HG03064 (cell line): ENCODE data around the gene MMP17.

Source experiments
- ATAC-seq: cut with Tn5 transposase; IDR thresholded peaks from one replicate; pipeline ENCODE4 v1.9.1; 2021; ENCODE audit warnings: low read depth; ENCODE audit not compliant: unreplicated experiment

The MMP17 gene

DNA sequence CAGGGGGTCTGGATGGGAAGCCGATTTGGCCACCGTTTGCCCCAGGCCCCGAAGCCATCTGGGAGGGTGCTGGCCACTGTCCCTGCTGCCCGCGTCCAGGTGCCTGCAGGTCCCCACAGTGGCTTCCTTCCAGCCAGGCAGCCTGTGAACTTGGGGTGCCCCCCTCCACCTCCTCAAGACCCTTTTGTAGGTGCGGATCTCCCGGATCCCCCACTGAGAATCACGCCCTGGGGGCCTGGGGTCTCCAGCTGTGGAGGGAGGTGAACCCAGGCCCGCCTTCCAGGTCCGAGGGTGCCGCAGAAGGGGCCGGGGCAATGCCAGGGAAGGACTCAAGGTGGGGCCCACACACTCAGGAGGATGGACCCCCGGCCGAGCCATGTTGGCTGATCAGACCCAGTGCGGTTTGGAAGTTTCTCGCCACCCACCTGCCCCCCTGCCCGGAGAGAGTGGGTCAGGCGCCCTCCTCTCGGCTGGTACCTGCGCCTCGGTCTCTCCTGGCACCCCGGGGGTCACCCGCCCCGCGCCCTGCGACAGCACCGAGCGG, 1.7 kb downstream of the MMP17 start:
- ATAC-seq, result no peak

DNA sequence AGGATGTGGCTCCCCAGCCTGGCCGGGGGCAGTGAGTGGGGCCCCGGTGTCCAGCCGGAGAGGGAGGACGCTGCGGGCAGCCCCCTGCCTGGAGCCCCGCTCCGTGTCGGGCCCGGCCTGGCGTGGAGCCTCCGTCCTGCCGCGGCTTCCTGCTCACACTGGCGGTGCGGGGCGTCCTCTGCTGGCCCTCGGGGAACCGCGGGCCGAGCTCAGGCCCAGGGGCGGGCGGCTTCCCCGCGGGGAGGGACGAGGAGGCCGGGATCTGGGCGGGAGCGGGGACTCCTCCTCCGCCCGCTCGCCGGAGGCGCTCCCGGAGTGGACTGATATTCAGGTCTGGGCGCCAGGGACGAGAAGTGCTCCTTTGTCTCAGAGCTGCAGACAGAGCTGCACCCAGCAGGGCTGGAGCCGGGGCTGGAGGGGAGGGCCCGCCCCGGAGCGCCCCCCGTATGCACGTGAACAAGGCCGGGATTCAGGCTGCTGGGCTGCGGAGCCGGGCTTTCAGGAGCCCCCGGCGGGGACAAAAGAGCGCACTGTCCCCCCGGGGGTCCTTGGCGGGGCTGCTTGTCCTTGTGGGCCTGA, 2.2 kb downstream of the MMP17 start:
- no peak for ATAC-seq

DNA sequence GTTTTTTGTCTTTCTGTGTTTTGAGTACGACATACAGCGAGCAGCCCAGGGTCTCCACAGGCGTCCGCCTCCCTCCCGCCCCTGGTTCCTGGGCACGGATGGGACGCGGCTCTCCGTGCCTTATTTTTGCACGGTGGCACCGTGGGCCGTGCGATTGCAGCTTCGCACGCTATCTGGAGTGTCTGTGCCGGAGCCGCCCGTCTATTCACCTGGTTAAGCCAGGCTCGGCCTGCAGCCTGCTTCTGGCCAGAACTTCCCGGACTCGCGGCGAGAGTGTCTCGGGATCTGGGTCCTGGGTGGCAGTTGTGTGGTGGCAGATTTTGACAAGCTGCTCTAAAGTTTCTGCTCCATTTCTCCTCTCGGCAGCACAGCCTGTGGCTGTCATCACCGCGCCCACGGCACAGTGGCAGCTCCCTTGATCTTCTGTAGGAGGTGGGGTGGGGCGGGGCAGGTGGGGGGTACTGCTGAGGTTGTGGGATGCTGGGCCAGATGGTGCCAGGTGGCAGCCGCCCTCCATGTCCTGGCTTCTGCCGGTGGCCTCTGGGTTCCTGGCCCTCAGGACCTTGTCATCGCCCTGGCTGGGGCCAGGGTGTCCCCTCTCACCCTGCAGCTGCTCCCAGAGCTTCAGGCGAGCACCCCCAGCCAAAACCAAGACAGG, 2.9 kb downstream of the MMP17 start:
- ATAC-seq, result no peak

DNA sequence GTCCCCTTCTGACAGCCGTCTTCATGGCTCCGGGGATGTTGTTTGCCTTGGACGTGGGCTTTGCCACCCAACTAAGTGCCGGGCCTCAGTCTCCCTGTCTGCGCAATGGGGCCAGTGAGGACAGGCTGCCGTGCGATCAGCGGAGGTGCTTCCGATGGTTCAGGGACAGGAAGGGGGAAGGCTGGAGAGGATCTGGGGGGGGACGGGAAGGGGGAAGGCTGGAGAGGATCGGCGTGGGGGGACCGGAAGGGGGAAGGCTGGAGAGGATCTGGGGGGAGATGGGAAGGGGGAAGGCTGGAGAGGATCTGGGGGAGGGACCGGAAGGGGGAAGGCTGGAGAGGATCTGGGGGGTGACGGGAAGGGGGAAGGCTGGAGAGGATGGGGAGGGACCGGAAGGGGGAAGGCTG, 3.4 kb downstream of the MMP17 start:
- ATAC-seq, result no peak

DNA sequence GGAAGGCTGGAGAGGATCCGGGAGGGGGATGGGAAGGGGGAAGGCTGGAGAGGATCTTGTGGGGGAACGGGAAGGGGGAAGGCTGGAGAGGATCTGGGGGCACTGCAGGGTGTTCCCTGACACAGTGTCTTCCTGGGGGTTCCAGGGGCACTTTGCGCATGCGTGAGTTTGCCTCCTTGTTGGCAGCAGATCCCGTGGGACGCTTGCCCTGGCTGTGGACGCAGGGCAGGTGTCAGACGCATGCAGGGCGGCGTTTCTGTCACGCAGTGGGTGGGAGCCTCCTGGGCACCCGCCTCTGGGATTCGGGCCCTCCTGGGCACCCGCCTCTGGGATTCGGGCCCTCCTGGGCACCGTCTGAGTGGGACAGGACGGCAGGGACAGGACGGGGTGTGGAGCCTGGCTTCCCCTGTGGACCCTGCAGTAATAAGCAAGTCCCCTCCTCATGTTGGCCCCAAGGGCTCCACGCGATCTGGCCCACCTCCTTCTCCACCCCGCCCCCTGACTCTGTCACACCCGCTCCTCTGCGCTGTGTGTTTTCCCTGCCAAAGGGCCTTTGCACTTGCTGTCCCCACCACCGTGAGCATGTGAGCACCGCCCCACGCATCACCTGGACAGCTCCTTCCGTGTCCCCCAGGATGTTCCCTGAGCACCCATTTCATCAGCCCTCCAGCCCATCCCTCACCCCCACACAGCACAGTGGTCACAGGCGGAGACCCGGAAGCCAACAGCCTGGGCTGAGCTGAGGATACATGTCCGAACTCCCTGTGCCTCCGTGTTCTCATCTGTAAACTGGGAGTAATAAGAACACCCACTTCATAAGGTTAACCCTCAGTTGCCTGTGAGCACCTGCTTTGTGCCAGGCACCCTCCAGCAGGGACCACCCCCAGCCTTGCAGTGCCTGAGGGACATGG, 4.4 kb downstream of the MMP17 start:
- no peak for ATAC-seq

DNA sequence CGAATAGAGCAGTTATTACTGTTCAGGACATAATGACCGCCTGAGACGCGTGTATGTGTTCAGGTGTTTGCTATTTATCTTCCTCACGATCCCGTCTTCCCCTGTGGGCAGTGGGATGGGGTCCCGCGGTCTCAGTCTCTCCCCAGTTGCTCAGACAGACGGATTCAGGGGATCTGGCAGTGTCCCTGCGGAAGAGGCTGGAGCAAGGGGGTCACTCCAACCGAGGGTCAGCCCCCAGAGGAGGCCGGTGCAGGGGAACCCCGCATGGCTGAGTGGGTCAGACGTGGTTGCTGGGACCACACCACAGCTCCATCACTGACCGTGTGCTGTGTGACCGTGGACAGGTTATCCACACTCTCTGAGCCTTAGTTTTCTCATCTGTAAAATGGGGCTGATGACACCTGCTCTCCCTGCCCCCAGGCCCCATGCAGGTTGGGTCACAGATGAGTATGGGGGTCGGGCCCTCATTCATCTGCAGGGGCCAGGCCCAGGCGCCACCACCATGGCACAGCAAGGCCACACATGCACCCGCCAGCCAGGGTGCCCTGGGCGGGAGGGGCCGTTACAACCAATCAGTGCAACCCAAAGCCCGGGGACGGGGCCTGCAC, 5.2 kb downstream of the MMP17 start:
- no peak for ATAC-seq

DNA sequence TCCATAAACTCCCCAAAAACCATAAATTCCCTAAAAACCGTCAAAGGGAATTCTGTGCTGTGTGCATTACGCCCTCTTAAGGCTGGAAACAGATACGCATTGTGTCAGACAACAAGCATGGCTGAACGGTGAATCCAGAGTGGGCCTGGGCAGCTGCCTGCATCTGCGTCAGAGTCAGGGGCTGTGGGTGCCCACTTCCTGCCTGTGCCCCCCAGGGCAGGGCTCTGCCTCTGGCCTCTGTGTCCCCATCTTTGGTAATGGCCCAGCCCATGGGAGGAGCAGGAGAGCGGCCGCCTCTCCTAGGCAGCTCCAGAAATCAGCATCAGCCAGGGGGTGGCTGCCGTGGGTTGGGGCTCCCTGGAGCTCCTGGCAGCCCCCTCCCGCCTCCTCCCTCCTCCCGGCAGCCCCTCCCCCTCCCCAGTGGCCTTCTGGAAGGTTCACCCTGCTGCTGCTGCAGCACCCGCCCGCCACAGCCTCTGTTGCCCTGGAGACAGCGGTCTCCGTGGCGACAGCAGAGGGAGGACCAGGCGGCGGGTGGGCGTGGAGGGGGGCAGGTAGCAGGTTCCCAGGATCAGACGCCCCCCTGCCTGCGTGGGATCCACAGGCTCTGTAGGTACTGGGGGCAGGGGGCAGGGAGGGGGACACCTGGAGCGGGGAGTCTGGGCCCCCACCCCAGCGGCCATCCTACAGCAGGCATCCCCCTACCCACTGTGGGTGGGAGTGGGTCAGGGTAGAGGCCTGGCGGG, 5.9 kb downstream of the MMP17 start:
- no peak for ATAC-seq

DNA sequence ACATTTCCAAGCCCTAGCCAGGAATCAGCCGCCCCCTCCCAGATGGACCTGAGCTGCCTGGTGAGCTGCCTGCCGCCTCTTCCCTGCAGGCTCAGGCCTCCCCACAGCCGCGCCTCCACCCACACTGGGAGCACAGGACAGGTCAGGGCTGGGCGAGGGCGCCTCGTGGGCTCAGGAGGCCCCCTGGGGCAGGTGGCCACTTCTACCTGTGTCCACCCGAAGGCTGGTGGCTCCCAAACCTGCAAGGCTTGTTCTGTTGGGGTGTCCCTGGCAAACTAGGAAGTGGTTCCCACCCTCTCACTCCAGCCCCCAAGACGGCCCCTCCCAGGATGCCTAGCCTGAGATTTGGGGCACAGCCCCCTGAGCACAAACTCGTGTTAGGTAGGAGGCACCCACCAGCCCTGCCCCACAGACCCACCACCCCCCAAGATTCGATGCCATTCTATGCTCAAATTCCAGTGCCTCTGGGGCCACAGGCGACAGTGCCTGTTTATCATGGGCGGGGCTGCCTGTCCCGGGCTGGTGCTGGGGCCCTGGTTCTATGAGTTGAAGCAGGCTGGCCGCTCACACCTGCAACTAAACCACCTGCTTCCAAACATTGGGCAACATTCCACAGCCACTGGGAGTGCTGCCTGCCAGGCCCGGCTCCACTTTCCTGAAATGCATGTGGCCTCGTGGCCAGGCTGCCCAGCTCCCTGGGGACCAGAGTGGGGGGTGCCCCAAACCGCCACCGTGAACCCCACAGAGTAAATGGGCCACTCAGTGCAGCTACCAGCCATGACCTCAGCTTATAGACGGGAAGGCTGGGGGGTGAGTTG, 6.8 kb downstream of the MMP17 start:
- no peak for ATAC-seq

DNA sequence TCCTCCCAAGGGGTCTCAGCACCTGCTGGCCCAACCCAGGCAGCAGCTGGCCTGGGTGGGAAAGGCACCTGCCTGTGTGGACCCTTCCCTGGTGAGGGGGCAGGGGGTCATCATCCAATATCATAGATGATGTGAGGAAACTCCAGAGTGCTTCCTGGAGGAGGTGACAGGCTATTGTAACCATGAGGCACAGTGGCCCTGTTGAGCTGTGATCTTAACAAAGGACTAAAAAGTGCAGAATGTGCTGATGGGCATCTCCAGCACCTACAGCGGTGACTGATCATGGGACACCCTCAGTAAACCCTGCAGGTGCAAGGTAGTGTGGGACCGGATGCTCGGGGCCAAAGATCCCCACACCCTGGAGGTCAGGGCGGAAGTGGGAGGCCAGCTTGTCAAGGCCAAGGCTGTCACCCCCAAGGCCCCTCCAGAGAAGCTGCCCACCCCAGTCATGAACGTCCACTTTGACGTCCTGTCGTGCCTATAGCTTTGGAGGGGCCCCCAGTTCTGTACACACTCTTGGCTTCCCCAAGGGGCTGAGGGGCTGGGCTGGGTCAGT, 7.5 kb downstream of the MMP17 start:
- no peak for ATAC-seq

DNA sequence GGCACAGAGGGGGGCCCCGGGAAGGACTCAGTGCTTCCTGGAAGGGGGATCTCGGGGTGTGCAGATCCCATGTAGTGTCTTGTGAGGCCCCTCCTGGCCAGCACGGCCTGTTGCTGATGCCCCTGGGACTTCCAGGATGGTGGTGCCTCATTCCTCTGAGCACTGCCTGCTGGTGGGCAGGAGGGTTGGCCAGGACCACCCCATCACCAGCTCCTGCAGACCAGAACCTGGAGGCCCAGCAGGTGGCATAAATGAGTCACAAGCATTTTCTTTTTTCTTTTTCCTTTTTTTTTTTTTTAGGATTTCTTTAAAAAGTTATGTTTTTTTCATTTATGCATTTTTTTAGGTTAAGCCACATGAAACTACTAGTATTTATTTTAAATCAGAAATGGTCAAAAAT, 8.0 kb downstream of the MMP17 start:
- ATAC-seq, result no peak

DNA sequence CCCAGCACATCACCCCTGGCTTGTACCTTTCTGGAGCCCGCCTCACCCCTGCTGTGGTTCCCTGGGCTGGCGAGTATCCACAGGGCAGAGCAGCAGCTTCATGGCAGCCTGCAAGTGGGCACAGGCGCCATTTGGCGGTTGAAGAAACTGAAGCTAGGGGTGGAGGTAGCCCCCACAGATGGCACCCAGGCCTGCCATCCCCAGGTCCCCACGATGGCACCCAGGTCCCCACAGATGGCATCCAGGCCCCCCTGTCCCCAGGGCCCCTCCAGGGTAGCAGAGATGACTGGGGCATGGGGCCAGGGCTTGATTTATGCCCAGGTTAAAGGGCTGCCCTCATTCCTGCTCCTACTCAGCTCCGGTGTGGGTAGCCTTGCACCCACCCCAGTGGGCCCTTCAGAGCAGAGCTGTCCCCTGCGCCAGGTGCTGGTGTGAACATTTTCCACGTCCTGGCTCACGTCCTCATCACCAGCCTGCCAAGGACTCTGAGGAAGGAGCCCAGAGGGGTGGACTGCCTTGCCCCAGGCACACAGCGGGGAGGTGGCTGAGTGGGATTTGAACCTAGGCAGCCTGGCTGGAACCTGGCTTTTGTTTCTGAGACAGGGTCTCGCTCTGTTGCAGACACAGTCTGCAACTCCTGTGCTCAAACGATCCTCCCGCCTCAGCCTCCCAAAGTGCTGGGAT, 8.7 kb downstream of the MMP17 start:
- ATAC-seq, result no peak

DNA sequence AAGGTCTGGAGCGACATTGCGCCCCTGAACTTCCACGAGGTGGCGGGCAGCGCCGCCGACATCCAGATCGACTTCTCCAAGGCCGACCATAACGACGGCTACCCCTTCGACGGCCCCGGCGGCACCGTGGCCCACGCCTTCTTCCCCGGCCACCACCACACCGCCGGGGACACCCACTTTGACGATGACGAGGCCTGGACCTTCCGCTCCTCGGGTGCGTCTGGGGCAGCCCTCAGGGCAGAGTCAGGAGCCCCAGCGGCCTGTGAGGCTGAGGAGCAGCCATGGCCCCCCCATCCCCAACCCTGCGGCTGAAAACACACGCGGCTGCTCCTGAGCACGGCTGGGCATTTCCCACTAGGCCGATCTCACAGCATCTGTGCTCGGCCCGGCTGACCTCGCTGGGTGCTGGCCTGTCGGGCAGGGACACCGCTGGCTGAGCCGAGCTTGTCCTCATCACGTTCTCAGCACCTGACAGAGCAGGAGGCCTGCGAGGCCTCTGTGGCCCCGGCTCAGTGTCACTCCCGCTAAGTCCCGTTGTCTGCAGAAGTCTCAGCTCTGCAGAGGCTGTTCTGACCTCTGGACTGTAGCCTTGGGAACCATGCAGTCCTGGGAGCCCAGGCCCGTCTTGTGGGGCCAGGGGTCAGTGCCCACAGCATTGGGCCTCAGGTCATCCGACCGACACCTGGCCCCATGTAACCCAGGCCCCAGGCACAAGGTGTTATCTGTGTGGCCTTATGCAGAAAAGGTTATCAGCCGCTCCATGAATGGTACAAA, 12.6 kb downstream of the MMP17 start:
- ATAC-seq, result no peak

DNA sequence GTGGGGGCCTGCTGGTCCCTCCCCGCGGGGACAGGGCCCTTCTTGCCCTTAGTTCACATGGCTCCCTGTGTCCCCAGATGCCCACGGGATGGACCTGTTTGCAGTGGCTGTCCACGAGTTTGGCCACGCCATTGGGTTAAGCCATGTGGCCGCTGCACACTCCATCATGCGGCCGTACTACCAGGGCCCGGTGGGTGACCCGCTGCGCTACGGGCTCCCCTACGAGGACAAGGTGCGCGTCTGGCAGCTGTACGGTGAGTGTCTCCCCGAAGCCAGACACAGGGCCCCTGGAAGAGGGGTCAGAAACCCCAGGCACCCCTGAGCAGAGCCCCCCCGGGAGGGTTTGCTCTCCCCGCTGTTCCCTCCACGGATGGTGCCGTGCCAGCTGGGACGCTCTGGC, 13.4 kb downstream of the MMP17 start:
- ATAC-seq, result no peak

DNA sequence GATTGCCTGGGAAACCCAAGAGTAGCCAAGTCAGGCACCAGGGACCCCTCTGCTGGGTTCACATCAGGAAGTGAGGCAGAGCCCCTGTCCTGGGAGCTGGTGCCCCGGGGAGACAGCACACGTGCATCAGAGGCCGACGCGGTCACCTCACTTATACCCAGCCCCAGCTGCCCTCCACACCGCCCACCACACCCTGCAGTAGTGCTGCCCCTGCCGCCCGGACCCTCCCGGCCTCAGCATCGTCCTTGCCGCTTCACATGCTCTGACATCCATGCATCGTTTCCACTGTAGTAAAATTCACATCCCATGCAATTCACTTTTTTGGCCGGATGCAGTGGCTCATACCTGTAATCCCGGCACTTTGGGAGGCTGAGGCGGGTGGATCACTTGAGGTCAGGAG, 14.0 kb downstream of the MMP17 start:
- ATAC-seq, result no peak

DNA sequence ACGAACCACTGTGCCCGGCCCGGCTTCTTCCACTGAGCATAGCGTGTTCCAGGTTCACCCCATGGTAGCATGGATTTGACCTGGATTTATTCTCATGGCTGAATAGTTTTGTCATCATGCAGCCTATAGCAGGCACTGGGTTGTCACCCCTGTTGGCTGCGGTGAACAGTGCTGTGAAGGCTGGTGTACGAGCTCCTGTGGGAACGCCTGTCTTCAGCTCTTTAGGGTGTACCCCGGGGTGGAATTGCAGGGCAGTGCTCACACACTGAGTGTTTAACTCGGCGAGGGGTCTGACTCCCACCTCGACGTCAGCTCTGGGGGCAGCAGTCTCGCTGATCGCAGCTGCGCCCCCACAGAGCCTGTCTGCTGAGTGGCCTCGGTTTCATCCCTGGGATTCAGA, 15.3 kb downstream of the MMP17 start:
- ATAC-seq, result no peak

DNA sequence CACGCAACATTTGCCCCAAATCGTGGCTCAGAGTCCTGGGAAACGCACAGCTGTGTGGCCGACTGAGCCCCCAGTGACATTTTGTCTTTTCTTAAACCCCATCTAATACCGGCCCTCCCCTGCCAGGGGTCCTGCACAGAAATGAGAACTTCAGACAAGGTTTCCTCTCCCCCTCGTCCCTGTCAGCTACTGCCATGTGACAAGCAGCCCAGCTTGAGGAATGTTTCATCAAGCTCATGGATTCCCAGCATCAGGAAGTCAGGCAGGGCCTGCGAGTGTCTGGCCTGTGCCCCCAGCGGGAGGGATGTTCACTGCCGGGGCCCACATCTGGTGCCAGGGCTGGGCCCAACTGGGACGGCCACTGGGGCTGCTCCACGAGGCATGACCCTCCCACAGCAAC, 15.9 kb downstream of the MMP17 start:
- no peak for ATAC-seq

DNA sequence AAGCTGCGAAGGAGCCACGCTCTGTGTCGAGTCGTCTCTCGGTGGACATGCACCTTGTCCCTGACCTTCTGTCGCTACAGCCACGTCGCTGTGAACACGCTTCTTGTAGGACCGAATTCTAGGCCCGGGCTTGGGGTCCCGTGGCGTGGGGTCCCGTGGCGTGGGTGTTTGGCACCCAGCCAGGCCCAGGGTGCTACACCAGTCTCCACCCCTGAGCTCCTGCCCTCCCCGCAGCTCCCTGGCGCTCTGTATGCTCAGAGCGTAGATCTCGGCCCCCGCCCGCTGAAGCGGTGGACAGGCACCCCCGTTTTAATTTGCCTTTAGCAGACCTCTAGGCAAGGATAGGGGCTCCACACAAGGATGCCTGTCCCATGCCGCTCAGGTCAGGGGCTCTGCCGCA, 16.5 kb downstream of the MMP17 start:
- no peak for ATAC-seq

DNA sequence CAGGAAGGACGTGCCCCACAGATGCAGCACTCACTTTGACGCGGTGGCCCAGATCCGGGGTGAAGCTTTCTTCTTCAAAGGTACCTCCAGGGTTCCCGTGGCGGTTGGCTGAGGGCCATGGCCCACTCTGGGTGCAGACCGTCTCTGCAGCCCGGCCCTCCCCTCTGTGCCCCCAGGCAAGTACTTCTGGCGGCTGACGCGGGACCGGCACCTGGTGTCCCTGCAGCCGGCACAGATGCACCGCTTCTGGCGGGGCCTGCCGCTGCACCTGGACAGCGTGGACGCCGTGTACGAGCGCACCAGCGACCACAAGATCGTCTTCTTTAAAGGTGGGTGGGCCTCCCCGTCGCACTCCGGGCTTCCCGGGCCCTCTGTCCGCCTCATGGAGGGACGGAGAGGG, 16.9 kb downstream of the MMP17 start:
- ATAC-seq, result no peak
